Body of pancreas (tissue), 4 donors: ENCODE measurements around the gene MBTPS1.

Experiments used
- POLR2A ChIP-seq, 3 donors: fragments of 450-650 bp; IDR thresholded peaks; one replicate each; pipeline ENCODE4 v1.6.1; 2016; ENCODE audit warnings: antibody characterized with exemption in 3 of 3, mild to moderate bottlenecking in 2 of 3
- TF ChIP-seq, protein P1 (sequence below), 7 experiments: fragments of 450-650 bp in 4 of 7; fragments of 200-600 bp in 3 of 7; sonication (generic) in 3 of 7; IDR thresholded peaks; one replicate each; pipeline ENCODE4 v1.5.1; 2016 to 2019; ENCODE audit warnings: antibody characterized with exemption in 7 of 7

DNA sequence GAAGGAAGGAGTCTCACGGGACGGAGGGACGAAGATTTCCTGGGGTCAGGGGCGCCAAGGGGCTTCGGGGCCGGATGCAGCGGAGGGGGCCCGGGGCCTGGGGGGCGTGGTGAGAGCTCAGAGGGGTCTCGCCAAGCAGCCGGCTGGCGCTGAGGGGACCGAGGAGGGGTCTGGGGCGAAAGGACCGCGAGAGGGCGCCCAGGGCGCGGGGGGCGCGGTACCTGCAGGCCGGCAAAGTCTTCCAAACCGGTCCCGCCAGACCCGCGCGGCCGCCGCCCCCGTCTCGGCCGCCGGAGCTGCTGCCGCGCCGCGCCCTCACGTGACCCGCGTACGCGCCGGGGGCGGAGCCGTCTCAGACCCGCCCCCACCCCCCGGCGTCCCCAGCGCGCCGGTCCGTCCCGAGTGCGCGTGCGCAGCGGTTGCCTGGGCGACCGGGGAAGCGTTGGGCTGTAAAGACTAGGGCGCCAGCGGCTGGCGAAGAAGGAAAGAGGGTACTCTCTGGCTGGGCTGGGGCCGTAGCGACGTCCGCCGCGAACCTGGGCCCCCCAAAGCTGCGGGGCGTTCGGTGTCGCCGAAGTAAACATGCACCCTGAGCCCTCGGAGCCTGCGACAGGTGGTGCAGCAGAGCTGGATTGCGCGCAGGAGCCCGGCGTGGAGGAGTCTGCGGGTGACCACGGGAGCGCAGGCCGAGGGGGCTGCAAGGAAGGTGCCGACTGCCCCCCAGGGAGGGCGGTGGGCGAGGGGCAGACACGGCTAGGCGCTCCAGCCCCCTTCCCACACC lies 28.3 kb upstream of the MBTPS1 start, which contains the start of the genes DNAAF1 and HSDL1:
- TF ChIP-seq, protein P1, sequence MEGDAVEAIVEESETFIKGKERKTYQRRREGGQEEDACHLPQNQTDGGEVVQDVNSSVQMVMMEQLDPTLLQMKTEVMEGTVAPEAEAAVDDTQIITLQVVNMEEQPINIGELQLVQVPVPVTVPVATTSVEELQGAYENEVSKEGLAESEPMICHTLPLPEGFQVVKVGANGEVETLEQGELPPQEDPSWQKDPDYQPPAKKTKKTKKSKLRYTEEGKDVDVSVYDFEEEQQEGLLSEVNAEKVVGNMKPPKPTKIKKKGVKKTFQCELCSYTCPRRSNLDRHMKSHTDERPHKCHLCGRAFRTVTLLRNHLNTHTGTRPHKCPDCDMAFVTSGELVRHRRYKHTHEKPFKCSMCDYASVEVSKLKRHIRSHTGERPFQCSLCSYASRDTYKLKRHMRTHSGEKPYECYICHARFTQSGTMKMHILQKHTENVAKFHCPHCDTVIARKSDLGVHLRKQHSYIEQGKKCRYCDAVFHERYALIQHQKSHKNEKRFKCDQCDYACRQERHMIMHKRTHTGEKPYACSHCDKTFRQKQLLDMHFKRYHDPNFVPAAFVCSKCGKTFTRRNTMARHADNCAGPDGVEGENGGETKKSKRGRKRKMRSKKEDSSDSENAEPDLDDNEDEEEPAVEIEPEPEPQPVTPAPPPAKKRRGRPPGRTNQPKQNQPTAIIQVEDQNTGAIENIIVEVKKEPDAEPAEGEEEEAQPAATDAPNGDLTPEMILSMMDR (IDR thresholded peaks at IDR 0.05) = peak in 1 of 7 experiments; percentile 6
- peak in 2 of 3 donors; percentile 28 to 30 for TF ChIP-seq POLR2A (IDR thresholded peaks at IDR 0.05)
